Lower leg skin (tissue), 3 donors: ENCODE results near the gene SAMD9L.

ENCODE experiments used
- POLR2A ChIP-seq, 2 donors: fragments of 450-650 bp; IDR thresholded peaks; one replicate each; pipeline ENCODE4 v1.6.1; 2016 to 2017; ENCODE audit warnings: antibody characterized with exemption in 2 of 2, mild to moderate bottlenecking in 1 of 2, moderate library complexity in 1 of 2
- TF ChIP-seq, protein P1 (sequence below), 3 donors: fragments of 450-650 bp; IDR thresholded peaks; one replicate each; pipeline ENCODE4 v1.5.1; 2016; ENCODE audit warnings: antibody characterized with exemption in 3 of 3, mild to moderate bottlenecking in 3 of 3, moderate library complexity in 2 of 3

DNA sequence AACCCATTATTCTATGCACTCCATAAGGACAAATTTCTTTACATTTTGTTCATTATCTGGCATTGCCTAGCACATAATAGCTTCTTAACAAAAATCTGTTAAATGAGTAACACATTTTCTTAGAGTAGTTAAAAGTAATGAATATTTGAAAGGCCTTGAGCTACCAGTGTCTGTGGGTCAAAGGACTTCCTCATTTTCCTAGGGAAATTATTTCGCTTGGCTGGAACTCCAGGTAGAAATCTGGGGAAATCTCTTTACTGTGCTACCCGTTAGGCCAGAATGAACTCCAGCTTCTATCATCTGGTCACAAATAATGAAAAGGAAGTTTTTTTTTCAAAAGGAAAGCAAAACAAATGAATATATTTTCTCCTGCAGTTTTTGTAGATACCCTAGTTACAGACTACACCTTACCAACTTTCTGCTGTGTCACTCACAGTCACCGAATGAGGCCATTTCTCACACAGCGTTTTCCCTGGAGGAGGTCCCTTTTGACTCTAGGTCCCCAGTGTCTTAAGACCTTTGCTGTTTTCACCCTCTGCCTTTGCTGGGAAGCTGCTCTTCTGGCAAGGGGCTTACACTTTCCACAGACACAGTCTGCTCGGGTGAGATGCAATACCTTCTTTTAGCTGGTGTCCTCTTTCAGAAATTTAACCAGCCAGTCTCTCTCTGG is 1.6 kb downstream of the SAMD9L start:
- no peak for TF ChIP-seq POLR2A (IDR thresholded peaks at IDR 0.05)
- TF ChIP-seq, protein P1, sequence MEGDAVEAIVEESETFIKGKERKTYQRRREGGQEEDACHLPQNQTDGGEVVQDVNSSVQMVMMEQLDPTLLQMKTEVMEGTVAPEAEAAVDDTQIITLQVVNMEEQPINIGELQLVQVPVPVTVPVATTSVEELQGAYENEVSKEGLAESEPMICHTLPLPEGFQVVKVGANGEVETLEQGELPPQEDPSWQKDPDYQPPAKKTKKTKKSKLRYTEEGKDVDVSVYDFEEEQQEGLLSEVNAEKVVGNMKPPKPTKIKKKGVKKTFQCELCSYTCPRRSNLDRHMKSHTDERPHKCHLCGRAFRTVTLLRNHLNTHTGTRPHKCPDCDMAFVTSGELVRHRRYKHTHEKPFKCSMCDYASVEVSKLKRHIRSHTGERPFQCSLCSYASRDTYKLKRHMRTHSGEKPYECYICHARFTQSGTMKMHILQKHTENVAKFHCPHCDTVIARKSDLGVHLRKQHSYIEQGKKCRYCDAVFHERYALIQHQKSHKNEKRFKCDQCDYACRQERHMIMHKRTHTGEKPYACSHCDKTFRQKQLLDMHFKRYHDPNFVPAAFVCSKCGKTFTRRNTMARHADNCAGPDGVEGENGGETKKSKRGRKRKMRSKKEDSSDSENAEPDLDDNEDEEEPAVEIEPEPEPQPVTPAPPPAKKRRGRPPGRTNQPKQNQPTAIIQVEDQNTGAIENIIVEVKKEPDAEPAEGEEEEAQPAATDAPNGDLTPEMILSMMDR (IDR thresholded peaks at IDR 0.05) = no peak
